ENCODE data around the gene SENP7. TPM values are rescaled to one million over a fixed set of nuclear protein-coding genes. Genes with fewer than 3 reads are reported as not detected.

Gene SENP7
- total and polyA plus RNA-seq, 2 donors from 2014 or later = 5.4 to 28.7 TPM

GRCh38 chr3:101279765-101280385 lies 233.1 kb downstream of the SENP7 start:
- Histone ChIP-seq H3K36me3 (ENCODE audit: control insufficient read depth in 2 of 3, insufficient read depth in 3 of 3, low read length in 3 of 3) (no peaks in the 10 kb centered on the region), H3K9ac (ENCODE audit: low read length in 3 of 3) (no peak overlapping the region), H3K27me3 (ENCODE audit: control insufficient read depth, insufficient read depth, low read length) (no peaks in the 10 kb centered on the region), H3K27ac (ENCODE audit: low read depth in 2 of 2, low read length in 2 of 2) (no peak overlapping the region), H3K4me3 (ENCODE audit: low read length in 3 of 3) (no peak overlapping the region), H3K9me3 (ENCODE audit: control insufficient read depth in 2 of 3, insufficient read depth in 1 of 3, low read length in 3 of 3) (no peaks in the 10 kb centered on the region), H3K4me1 (ENCODE audit: control insufficient read depth in 2 of 3, insufficient read depth in 2 of 3, low read depth in 1 of 3, low read length in 3 of 3) (no peaks in the 10 kb centered on the region)
- TF ChIP-seq CTCF (IDR thresholded peaks at IDR 0.05; ENCODE audit: borderline replicate concordance, extremely low read depth, insufficient read depth) = no peak
- FAIRE-seq = no peak
- intact Hi-C loops (cut with DNase I) = no loop called here
- DNase-seq = no peak

- H3K9ac ChIP-seq (ENCODE audit: low read length in 3 of 3) = no peak overlapping the region
- FAIRE-seq = no peak
- intact Hi-C loops (cut with DNase I) = no loop called here
- TF ChIP-seq CTCF (IDR thresholded peaks at IDR 0.05; ENCODE audit: borderline replicate concordance, extremely low read depth, insufficient read depth) = no peak
- H3K9me3 ChIP-seq (ENCODE audit: control insufficient read depth in 2 of 3, insufficient read depth in 1 of 3, low read length in 3 of 3) = no peaks in the 10 kb centered on the region
- H3K4me3 ChIP-seq (ENCODE audit: low read length in 3 of 3) = no peak overlapping the region
- no peaks in the 10 kb centered on the region for H3K4me1 ChIP-seq (ENCODE audit: control insufficient read depth in 2 of 3, insufficient read depth in 2 of 3, low read depth in 1 of 3, low read length in 3 of 3)
- H3K27ac ChIP-seq (ENCODE audit: low read depth in 2 of 2, low read length in 2 of 2) = no peak overlapping the region
- no peaks in the 10 kb centered on the region for H3K36me3 ChIP-seq (ENCODE audit: control insufficient read depth in 2 of 3, insufficient read depth in 3 of 3, low read length in 3 of 3)
- DNase-seq = no peak
- H3K27me3 ChIP-seq (ENCODE audit: control insufficient read depth, insufficient read depth, low read length) = no peaks in the 10 kb centered on the region
Measured at GRCh38 chr3:101279162-101279561, 233.8 kb downstream of the SENP7 start.

- H3K36me3 ChIP-seq (ENCODE audit: control insufficient read depth in 2 of 3, insufficient read depth in 3 of 3, low read length in 3 of 3) = no peaks in the 10 kb centered on the region
- FAIRE-seq (no peak), DNase-seq (no peak)
- H3K4me3 ChIP-seq (ENCODE audit: low read length in 3 of 3) = no peak overlapping the region
- no peaks in the 10 kb centered on the region for H3K4me1 ChIP-seq (ENCODE audit: control insufficient read depth in 2 of 3, insufficient read depth in 2 of 3, low read depth in 1 of 3, low read length in 3 of 3)
- TF ChIP-seq CTCF (IDR thresholded peaks at IDR 0.05; ENCODE audit: borderline replicate concordance, extremely low read depth, insufficient read depth) = no peak
- intact Hi-C loops (cut with DNase I) = no loop called here
- no peaks in the 10 kb centered on the region for H3K9me3 ChIP-seq (ENCODE audit: control insufficient read depth in 2 of 3, insufficient read depth in 1 of 3, low read length in 3 of 3)
- no peak overlapping the region for H3K27ac ChIP-seq (ENCODE audit: low read depth in 2 of 2, low read length in 2 of 2)
- no peak overlapping the region for H3K9ac ChIP-seq (ENCODE audit: low read length in 3 of 3)
- no peaks in the 10 kb centered on the region for H3K27me3 ChIP-seq (ENCODE audit: control insufficient read depth, insufficient read depth, low read length)
Measured at GRCh38 chr3:101278727-101279126, 234.3 kb downstream of the SENP7 start.

Other genes starting within 250 kb of the SENP7 start
- gene IMPG2, start 192.6 kb downstream of the SENP7 start, total RNA-seq = 0.85 TPM
- 0.15 TPM for gene IMPG2, start 192.6 kb downstream of the SENP7 start, polyA plus RNA-seq (ENCODE audit: insufficient read depth, low read depth, low replicate concordance)
- gene TRMT10C, start 48.7 kb upstream of the SENP7 start, total RNA-seq = 17.7 TPM
- 27.5 TPM for gene TRMT10C, start 48.7 kb upstream of the SENP7 start, polyA plus RNA-seq (ENCODE audit: insufficient read depth, low read depth, low replicate concordance)
- 148 TPM for gene PCNP, start 61.0 kb upstream of the SENP7 start, total RNA-seq
- gene PCNP, start 61.0 kb upstream of the SENP7 start, polyA plus RNA-seq (ENCODE audit: insufficient read depth, low read depth, low replicate concordance) = 63.3 TPM
- gene ZBTB11, start 163.9 kb upstream of the SENP7 start, total RNA-seq = 14.1 TPM
- gene ZBTB11, start 163.9 kb upstream of the SENP7 start, polyA plus RNA-seq (ENCODE audit: insufficient read depth, low read depth, low replicate concordance) = 4.7 TPM
- gene RPL24, start 173.5 kb upstream of the SENP7 start, total RNA-seq = 844 TPM
- gene RPL24, start 173.5 kb upstream of the SENP7 start, polyA plus RNA-seq (ENCODE audit: insufficient read depth, low read depth, low replicate concordance) = 1,595 TPM
- 7.5 TPM for gene CEP97, start 211.4 kb upstream of the SENP7 start, total RNA-seq
- gene CEP97, start 211.4 kb upstream of the SENP7 start, polyA plus RNA-seq (ENCODE audit: insufficient read depth, low read depth, low replicate concordance) = 1.7 TPM

All from kidney (tissue), 14 donors.